ENCODE results near the gene CDC42. TPM values are rescaled to one million over a fixed set of nuclear protein-coding genes. Genes with fewer than 3 reads are reported as not detected.

CDC42 gene
- total and polyA plus RNA-seq, 9 of the 15 experiments (the other 6 are each of a cell fraction or from before 2014, with no cell fraction given) = 186 to 398 (median 325) TPM

- H3K9me3 ChIP-seq (replicated peaks; ENCODE audit: control insufficient read depth, insufficient read depth, low read depth, low read length) = no peaks in the 10 kb centered on the region
- intact Hi-C loops (cut with micrococcal nuclease) = loop anchor here (2.0 to 5.0 kb wide), 4 partner anchors 73 to 509 kb away; partner anchors contain the start of gene C1QC
- H3K27ac ChIP-seq (ENCODE audit: extremely low read depth, low read depth, low read length) = no peak overlapping the region
- in situ Hi-C loops (cut with MboI) = loop anchor here (5.0 kb wide), 2 partner anchors 283 to 513 kb away; no protein-coding TSS in a partner anchor
- DNase-seq (ENCODE audit: extremely low read depth in 1 of 4, low spot score in 3 of 4) (no peak), FAIRE-seq (no peak), ATAC-seq (no peak)
- H3K36me3 ChIP-seq (ENCODE audit: control insufficient read depth, insufficient read depth, low read length) = no peaks in the 10 kb centered on the region
- BruUV-seq (replicated peaks) = no TSS peak
- H3K4me2 ChIP-seq (ENCODE audit: insufficient read depth, low read length) = no peak overlapping the region
- H3K4me1 ChIP-seq (replicated peaks in 1 of 2; ENCODE audit: control insufficient read depth in 2 of 2, insufficient read depth in 2 of 2, low read length in 2 of 2) = peaks cover 0 to 30% of the 10 kb centered on the region in 2 experiments; a peak in 2 of 5 replicates
- peaks cover 29 to 73% of the 10 kb centered on the region in 2 experiments; a peak in 3 of 5 replicates for H3K27me3 ChIP-seq (ENCODE audit: control insufficient read depth in 2 of 2, insufficient read depth in 2 of 2, low read length in 2 of 2)
- no peaks in the 10 kb centered on the region for H3K9me1 ChIP-seq (ENCODE audit: control insufficient read depth, insufficient read depth, low read length)
- no peak overlapping the region for H3K4me3 ChIP-seq
- TF ChIP-seq E2F5 (CRISPR knock-in tag; IDR thresholded peaks at IDR 0.05) (no peak), FOXM1 (IDR thresholded peaks at IDR 0.05; ENCODE audit: low read depth) (no peak), FOXM1 (CRISPR knock-in tag; IDR thresholded peaks at IDR 0.05; ENCODE audit: low read depth) (no peak), ZBED1 (IDR thresholded peaks at IDR 0.05) (no peak), ZNF655 (CRISPR knock-in tag; IDR thresholded peaks at IDR 0.05) (no peak), ZNF217 (CRISPR knock-in tag; IDR thresholded peaks at IDR 0.05) (no peak), SNAPC5 (CRISPR knock-in tag; IDR thresholded peaks at IDR 0.05) (no peak)
- ChIA-PET POLR2A (interaction anchor here (0.7 to 1.2 kb wide), 2 partner anchors 250 to 282 kb away, joined by 3 read pairs; no protein-coding TSS in a partner anchor), CTCF (ENCODE audit: low intra/inter-chr PET ratio) (no interaction called here)
- H3K9ac ChIP-seq (ENCODE audit: insufficient read depth in 1 of 2, low read depth in 2 of 2, low read length in 2 of 2) = no peak overlapping the region; a peak in 1 of 4 replicates
- peaks cover 44% of the 10 kb centered on the region; the same call in 1 of the 2 replicates for H4K20me1 ChIP-seq (replicated peaks; ENCODE audit: control insufficient read depth, insufficient read depth, low read length)
- H2AFZ ChIP-seq (ENCODE audit: low read depth, low read length) = no peak overlapping the region
- H3K79me2 ChIP-seq (ENCODE audit: control insufficient read depth, insufficient read depth, low read length) = no peaks in the 10 kb centered on the region
- 4% methylated on average over 14 of the region's 15 CpGs for WGBS (ENCODE audit: insufficient coverage, low coverage, missing lambda C conversion rate)
Measured at GRCh38 chr1:22133931-22134324, 81.4 kb downstream of the CDC42 start.
